NT2/D1 (cell line): Measurements from ENCODE around the gene FMR1NB.

Source experiments
- DNase-seq: peaks from one replicate; pipeline ENCODE4 v3.0.0-alpha.2; 2011; ENCODE audit warnings: low read depth, low spot score
- H3K27me3 ChIP-seq: 2 replicates; pipeline ENCODE4 v1.6.0; 2011; ENCODE audit warnings: mild to moderate bottlenecking; ENCODE audit not compliant: insufficient read length, insufficient read depth
- H3K36me3 ChIP-seq: 2 replicates; pipeline ENCODE4 v1.6.1; 2011; ENCODE audit warnings: mild to moderate bottlenecking, low read length, mixed read lengths; ENCODE audit not compliant: insufficient read depth, insufficient read length
- H3K4me1 ChIP-seq: 2 replicates; pipeline ENCODE4 v1.5.1; 2011; ENCODE audit not compliant: insufficient read depth, insufficient read length
- H3K4me3 ChIP-seq: 2 replicates; pipeline ENCODE4 v1.5.1; 2011; ENCODE audit warnings: low read depth; ENCODE audit not compliant: insufficient read length
- H3K9ac ChIP-seq: 2 replicates; pipeline ENCODE4 v1.6.0; 2011; ENCODE audit warnings: low read depth; ENCODE audit not compliant: insufficient read length
- H3K9me3 ChIP-seq: 2 replicates; pipeline ENCODE4 v1.5.1; 2011; ENCODE audit warnings: mild to moderate bottlenecking, low read length; ENCODE audit not compliant: insufficient read depth
- SUZ12 ChIP-seq: IDR thresholded peaks from 2 replicates; pipeline ENCODE4 v1.6.1; 2011; ENCODE audit not compliant: insufficient read length, insufficient read depth; ENCODE audit errors: extremely low read depth
- YY1 ChIP-seq: IDR thresholded peaks from 2 replicates; pipeline ENCODE4 v1.6.1; 2011; ENCODE audit not compliant: insufficient read length, insufficient read depth
- ZNF274 ChIP-seq: IDR thresholded peaks from 2 replicates; pipeline ENCODE4 v1.6.1; 2011; ENCODE audit warnings: mild to moderate bottlenecking, low read depth, low read length

The FMR1NB gene

GRCh38 chrX:147981038-147981752 is at the start of gene FMR1NB:
TSS of gene FMR1NB (plus strand) at chrX:147981337. CDS start at chrX:147981403, 66 bp downstream.
- H3K9me3 ChIP-seq: no peaks in the 10 kb centered on the region
- H3K9ac ChIP-seq: no peak within 1 kb of the TSS
- H3K4me1 ChIP-seq: no peaks in the 10 kb centered on the region
- TF ChIP-seq ZNF274: no peak
- TF ChIP-seq YY1: no peak
- TF ChIP-seq SUZ12: no peak
- H3K4me3 ChIP-seq: no peak within 1 kb of the TSS
- H3K36me3 ChIP-seq: no peaks in the 10 kb centered on the region
- DNase-seq: no peak
- no peaks in the 10 kb centered on the region for H3K27me3 ChIP-seq

- TF ChIP-seq YY1 (no peak), SUZ12 (no peak), ZNF274 (no peak)
- peaks cover 20% of the 10 kb centered on the region for H3K36me3 ChIP-seq
- no peaks in the 10 kb centered on the region for H3K4me1 ChIP-seq
- H3K9me3 ChIP-seq: no peaks in the 10 kb centered on the region
- no peak overlapping the region for H3K9ac ChIP-seq
- no peaks in the 10 kb centered on the region for H3K27me3 ChIP-seq
- DNase-seq: no peak
- H3K4me3 ChIP-seq: no peak overlapping the region
These were observed 47.3 kb upstream of the FMR1NB start for GRCh38 chrX:147933815-147934214.

GRCh38 chrX:147935156-147935758 is 45.9 kb upstream of the FMR1NB start:
- DNase-seq: no peak
- H3K9me3 ChIP-seq: no peaks in the 10 kb centered on the region
- peaks cover 16% of the 10 kb centered on the region for H3K36me3 ChIP-seq
- no peaks in the 10 kb centered on the region for H3K27me3 ChIP-seq
- no peak overlapping the region for H3K4me3 ChIP-seq
- H3K9ac ChIP-seq: no peak overlapping the region
- no peak for TF ChIP-seq SUZ12
- no peak for TF ChIP-seq YY1
- no peak for TF ChIP-seq ZNF274
- H3K4me1 ChIP-seq: no peaks in the 10 kb centered on the region

- Histone ChIP-seq H3K9ac (no peak overlapping the region), H3K36me3 (peaks cover 24% of the 10 kb centered on the region), H3K4me3 (no peak overlapping the region), H3K4me1 (no peaks in the 10 kb centered on the region), H3K27me3 (no peaks in the 10 kb centered on the region), H3K9me3 (no peaks in the 10 kb centered on the region)
- no peak for DNase-seq
- TF ChIP-seq ZNF274 (no peak), SUZ12 (no peak), YY1 (no peak)
These were observed 35.9 kb upstream of the FMR1NB start for GRCh38 chrX:147945286-147945685.

GRCh38 chrX:147948531-147948930 is 32.6 kb upstream of the FMR1NB start:
- Histone ChIP-seq H3K4me3 (no peak overlapping the region), H3K27me3 (no peaks in the 10 kb centered on the region), H3K4me1 (no peaks in the 10 kb centered on the region), H3K9ac (no peak overlapping the region), H3K36me3 (peaks cover 17% of the 10 kb centered on the region), H3K9me3 (no peaks in the 10 kb centered on the region)
- DNase-seq: no peak
- TF ChIP-seq SUZ12 (no peak), YY1 (no peak), ZNF274 (no peak)

- Histone ChIP-seq H3K4me1 (no peaks in the 10 kb centered on the region), H3K9me3 (no peaks in the 10 kb centered on the region), H3K9ac (no peak overlapping the region), H3K4me3 (no peak overlapping the region), H3K27me3 (no peaks in the 10 kb centered on the region), H3K36me3 (peaks cover 6% of the 10 kb centered on the region)
- TF ChIP-seq SUZ12: no peak
- no peak for TF ChIP-seq YY1
- no peak for DNase-seq
These were observed 30.8 kb upstream of the FMR1NB start for GRCh38 chrX:147950352-147950751.

GRCh38 chrX:147953976-147954375 is 27.2 kb upstream of the FMR1NB start:
- no peaks in the 10 kb centered on the region for H3K4me1 ChIP-seq
- no peak overlapping the region for H3K9ac ChIP-seq
- H3K36me3 ChIP-seq: no peaks in the 10 kb centered on the region
- no peak for TF ChIP-seq ZNF274
- no peak for TF ChIP-seq YY1
- TF ChIP-seq SUZ12: no peak
- DNase-seq: no peak
- H3K4me3 ChIP-seq: no peak overlapping the region
- no peaks in the 10 kb centered on the region for H3K27me3 ChIP-seq
- no peaks in the 10 kb centered on the region for H3K9me3 ChIP-seq

GRCh38 chrX:147957291-147957690 is 23.8 kb upstream of the FMR1NB start:
- Histone ChIP-seq H3K4me3 (no peak overlapping the region), H3K9me3 (no peaks in the 10 kb centered on the region), H3K27me3 (no peaks in the 10 kb centered on the region), H3K9ac (no peak overlapping the region), H3K36me3 (no peaks in the 10 kb centered on the region), H3K4me1 (no peaks in the 10 kb centered on the region)
- no peak for DNase-seq
- TF ChIP-seq ZNF274: no peak
- TF ChIP-seq YY1: no peak
- TF ChIP-seq SUZ12: no peak
